ENCODE data around the gene SRP54. TPM values are rescaled to one million over a fixed set of nuclear protein-coding genes. Genes with fewer than 3 reads are reported as not detected.
"Not testable (repeated sequence)": the region's sequence is repeated elsewhere in the genome, so short reads cannot be mapped to it uniquely, and the experiment has no call there.

SRP54 gene
- polyA plus RNA-seq, 1 donor = 62.5 TPM

DNA sequence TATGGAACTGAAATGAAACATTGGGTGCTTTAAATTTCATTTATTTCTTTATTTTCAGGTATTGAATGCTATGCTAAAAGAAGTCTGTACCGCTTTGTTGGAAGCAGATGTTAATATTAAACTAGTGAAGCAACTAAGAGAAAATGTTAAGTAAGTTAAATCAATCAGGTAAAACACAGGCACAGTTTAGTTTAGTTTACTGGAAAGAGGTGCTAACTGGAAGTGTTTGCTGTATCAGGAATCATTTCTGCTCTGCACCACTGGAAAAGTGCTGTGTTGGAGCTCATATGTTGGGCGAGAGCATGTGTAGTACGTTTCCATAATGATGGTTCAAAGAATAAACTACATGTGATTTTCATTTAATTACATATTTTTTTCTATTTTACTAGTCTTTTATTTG lies 16.7 kb downstream of the SRP54 start:
- WGBS (ENCODE audit: insufficient coverage, low lambda C conversion rate) = 96% methylated on average over 3 of the region's 3 CpGs
- DNase-seq = no peak
- H3K4me3 ChIP-seq (ENCODE audit: low read length) = no peak overlapping the region
- no peak overlapping the region for H3K27ac ChIP-seq (ENCODE audit: low read length)
- H3K36me3 ChIP-seq (ENCODE audit: control insufficient read depth, insufficient read depth, low read length) = peaks cover 26% of the 10 kb centered on the region
- no peaks in the 10 kb centered on the region for H3K27me3 ChIP-seq (ENCODE audit: control insufficient read depth, insufficient read depth, low read length)
- no peaks in the 10 kb centered on the region for H3K4me1 ChIP-seq (ENCODE audit: control insufficient read depth, insufficient read depth, low read length)
- H3K9me3 ChIP-seq (ENCODE audit: control insufficient read depth, low read depth, low read length) = no peaks in the 10 kb centered on the region

DNA sequence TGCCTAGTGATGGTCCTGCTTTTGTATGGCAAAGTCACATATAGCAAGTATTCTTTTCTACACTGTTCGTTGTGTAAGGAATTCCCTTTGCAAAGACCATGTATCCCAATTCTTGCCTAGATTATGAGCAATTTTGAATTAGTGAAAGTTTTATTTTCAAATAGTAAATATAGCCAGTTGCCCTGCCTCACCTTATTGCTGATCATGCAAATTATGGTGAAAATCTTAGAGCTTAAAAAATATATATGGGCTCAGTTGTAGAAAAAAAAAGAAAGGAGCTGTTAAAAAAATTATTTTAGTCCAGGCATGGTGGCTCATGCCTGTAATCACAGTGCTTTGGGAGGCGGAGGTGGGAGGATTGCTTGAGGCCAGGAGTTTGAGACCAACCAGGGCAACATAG lies 18.8 kb downstream of the SRP54 start:
- H3K9me3 ChIP-seq (ENCODE audit: control insufficient read depth, low read depth, low read length) = no peaks in the 10 kb centered on the region
- H3K4me1 ChIP-seq (ENCODE audit: control insufficient read depth, insufficient read depth, low read length) = no peaks in the 10 kb centered on the region
- peaks cover 34% of the 10 kb centered on the region for H3K36me3 ChIP-seq (ENCODE audit: control insufficient read depth, insufficient read depth, low read length)
- no CpG with 5 or more reads among the region's 2 CpGs for WGBS (ENCODE audit: insufficient coverage, low lambda C conversion rate)
- no peak overlapping the region for H3K4me3 ChIP-seq (ENCODE audit: low read length)
- no peaks in the 10 kb centered on the region for H3K27me3 ChIP-seq (ENCODE audit: control insufficient read depth, insufficient read depth, low read length)
- no peak overlapping the region for H3K27ac ChIP-seq (ENCODE audit: low read length)
- DNase-seq = no peak

DNA sequence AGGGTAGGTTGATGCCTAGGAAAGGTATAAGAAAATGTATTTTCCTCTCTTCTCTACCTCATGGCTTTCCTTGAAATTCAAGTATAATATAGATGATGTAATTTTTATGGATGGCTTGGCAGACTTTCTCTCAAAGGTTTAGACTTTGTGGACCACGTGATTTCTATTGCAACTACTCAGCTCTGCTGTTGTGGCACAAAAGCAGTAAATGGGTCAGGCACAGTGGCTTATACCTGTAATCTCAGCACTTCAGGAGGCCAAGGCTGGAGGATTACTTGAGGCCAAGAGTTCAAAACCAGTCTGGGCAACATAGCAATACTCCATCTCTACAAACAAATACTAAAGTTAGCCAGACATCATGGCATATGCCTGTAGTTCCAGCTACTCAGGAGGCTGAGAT lies 22.0 kb downstream of the SRP54 start:
- H3K36me3 ChIP-seq (ENCODE audit: control insufficient read depth, insufficient read depth, low read length) = peaks cover 41% of the 10 kb centered on the region
- DNase-seq = peak in 1 of 2 donors; percentile 7
- no CpG with 5 or more reads among the region's 1 CpG for WGBS (ENCODE audit: insufficient coverage, low lambda C conversion rate)
- H3K4me3 ChIP-seq (ENCODE audit: low read length) = no peak overlapping the region
- H3K4me1 ChIP-seq (ENCODE audit: control insufficient read depth, insufficient read depth, low read length) = no peaks in the 10 kb centered on the region
- H3K27ac ChIP-seq (ENCODE audit: low read length) = no peak overlapping the region
- no peaks in the 10 kb centered on the region for H3K27me3 ChIP-seq (ENCODE audit: control insufficient read depth, insufficient read depth, low read length)
- no peaks in the 10 kb centered on the region for H3K9me3 ChIP-seq (ENCODE audit: control insufficient read depth, low read depth, low read length)

DNA sequence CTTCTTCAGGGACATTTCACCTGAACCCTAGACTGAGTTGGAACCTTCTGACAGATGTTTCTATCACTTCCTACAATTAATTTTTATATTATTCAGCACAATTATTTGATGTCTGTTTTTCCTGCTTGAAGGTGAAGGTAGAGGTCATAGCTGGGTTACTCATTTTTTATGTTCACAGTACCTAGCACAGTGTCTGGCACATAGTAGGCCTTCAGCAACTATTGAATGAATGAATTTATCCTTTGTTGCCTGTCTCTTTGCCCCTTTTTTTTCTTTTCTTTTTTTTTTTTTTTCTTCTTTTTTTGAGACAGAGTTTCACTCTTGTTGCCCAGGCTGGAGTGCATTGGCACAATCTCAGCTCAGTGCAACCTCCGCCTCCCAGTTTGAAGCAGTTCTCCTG lies 33.8 kb downstream of the SRP54 start:
- Histone ChIP-seq H3K27ac (ENCODE audit: low read length) (no peak overlapping the region), H3K4me1 (ENCODE audit: control insufficient read depth, insufficient read depth, low read length) (no peaks in the 10 kb centered on the region), H3K27me3 (ENCODE audit: control insufficient read depth, insufficient read depth, low read length) (no peaks in the 10 kb centered on the region), H3K4me3 (ENCODE audit: low read length) (no peak overlapping the region), H3K36me3 (ENCODE audit: control insufficient read depth, insufficient read depth, low read length) (peaks cover 55% of the 10 kb centered on the region), H3K9me3 (ENCODE audit: control insufficient read depth, low read depth, low read length) (no peaks in the 10 kb centered on the region)
- DNase-seq = no peak
- no CpG with 5 or more reads among the region's 1 CpG for WGBS (ENCODE audit: insufficient coverage, low lambda C conversion rate)

DNA sequence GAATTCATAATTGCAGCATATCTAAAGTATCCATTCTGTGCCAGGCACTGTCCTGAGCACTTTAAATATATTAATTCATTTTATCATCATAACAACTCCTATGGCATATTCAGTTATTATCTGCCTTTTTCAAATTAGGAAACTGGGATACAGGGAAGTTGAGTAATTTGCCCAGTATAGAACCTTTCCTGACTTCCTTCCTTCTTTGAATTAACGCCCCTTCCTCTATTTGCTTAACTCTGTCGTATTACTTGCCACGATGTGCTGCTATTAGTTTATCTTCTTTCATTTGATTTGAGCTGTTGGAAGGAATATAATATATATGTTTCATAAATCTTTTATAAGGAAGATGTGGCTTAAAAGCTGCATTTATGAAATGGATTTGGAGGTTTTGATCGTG lies 37.9 kb downstream of the SRP54 start:
- no peaks in the 10 kb centered on the region for H3K4me1 ChIP-seq (ENCODE audit: control insufficient read depth, insufficient read depth, low read length)
- no peaks in the 10 kb centered on the region for H3K27me3 ChIP-seq (ENCODE audit: control insufficient read depth, insufficient read depth, low read length)
- H3K4me3 ChIP-seq (ENCODE audit: low read length) = no peak overlapping the region
- H3K27ac ChIP-seq (ENCODE audit: low read length) = no peak overlapping the region
- H3K9me3 ChIP-seq (ENCODE audit: control insufficient read depth, low read depth, low read length) = no peaks in the 10 kb centered on the region
- WGBS (ENCODE audit: insufficient coverage, low lambda C conversion rate) = 83% methylated on average over 4 of the region's 4 CpGs
- no peak for DNase-seq
- H3K36me3 ChIP-seq (ENCODE audit: control insufficient read depth, insufficient read depth, low read length) = peaks cover 54% of the 10 kb centered on the region

DNA sequence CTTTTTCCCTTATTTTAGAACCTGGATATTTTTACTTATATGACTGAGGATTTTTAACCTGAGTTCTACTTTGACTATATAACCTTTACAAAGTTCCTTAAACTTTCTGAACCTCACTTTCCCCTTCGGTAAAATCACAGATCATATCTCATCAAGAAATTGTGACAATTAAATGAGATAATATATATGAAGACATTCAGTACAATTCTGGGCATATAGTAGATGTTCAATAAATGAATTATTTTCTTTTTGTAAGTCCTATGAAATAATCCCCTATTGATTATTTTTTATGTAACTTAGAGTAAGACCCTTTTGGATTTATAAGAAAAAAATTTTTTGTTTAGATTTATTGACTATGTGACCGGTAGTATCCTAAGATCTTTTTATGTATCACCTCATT lies 45.6 kb downstream of the SRP54 start:
- no peak for DNase-seq
- whole genome bisulfite sequencing (ENCODE audit: insufficient coverage, low lambda C conversion rate) = 100% methylated on average over 1 of the region's 2 CpGs
- Histone ChIP-seq H3K27me3 (ENCODE audit: control insufficient read depth, insufficient read depth, low read length) (no peaks in the 10 kb centered on the region), H3K27ac (ENCODE audit: low read length) (no peak overlapping the region), H3K9me3 (ENCODE audit: control insufficient read depth, low read depth, low read length) (no peaks in the 10 kb centered on the region), H3K4me1 (ENCODE audit: control insufficient read depth, insufficient read depth, low read length) (no peaks in the 10 kb centered on the region), H3K36me3 (ENCODE audit: control insufficient read depth, insufficient read depth, low read length) (peaks cover 39% of the 10 kb centered on the region), H3K4me3 (ENCODE audit: low read length) (no peak overlapping the region)

DNA sequence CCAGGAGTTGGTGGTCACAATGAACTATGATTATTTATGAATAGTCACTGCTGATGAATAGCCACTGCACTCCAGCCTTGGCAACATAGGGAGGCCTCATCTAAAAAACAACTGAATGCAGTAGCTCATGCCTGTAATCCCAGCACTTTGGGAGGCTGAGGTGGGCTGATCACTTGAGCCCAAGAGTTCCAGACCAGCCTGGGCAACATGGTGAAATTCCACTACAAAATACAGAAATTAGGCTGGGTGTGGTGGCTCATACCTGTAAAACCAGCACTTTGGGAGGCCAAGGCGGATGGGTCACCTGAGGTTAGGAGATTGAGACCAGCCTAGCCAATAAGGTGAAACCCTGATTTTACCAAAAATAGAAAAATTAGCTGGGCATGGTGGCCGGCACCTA lies 49.8 kb downstream of the SRP54 start:
- Histone ChIP-seq H3K4me3 (ENCODE audit: low read length) (no peak overlapping the region), H3K9me3 (ENCODE audit: control insufficient read depth, low read depth, low read length) (peaks cover 9% of the 10 kb centered on the region), H3K27ac (ENCODE audit: low read length) (no peak overlapping the region), H3K36me3 (ENCODE audit: control insufficient read depth, insufficient read depth, low read length) (peaks cover 22% of the 10 kb centered on the region), H3K4me1 (ENCODE audit: control insufficient read depth, insufficient read depth, low read length) (no peaks in the 10 kb centered on the region), H3K27me3 (ENCODE audit: control insufficient read depth, insufficient read depth, low read length) (no peaks in the 10 kb centered on the region)
- no CpG with 5 or more reads among the region's 2 CpGs for WGBS (ENCODE audit: insufficient coverage, low lambda C conversion rate)
- DNase-seq = no peak

DNA sequence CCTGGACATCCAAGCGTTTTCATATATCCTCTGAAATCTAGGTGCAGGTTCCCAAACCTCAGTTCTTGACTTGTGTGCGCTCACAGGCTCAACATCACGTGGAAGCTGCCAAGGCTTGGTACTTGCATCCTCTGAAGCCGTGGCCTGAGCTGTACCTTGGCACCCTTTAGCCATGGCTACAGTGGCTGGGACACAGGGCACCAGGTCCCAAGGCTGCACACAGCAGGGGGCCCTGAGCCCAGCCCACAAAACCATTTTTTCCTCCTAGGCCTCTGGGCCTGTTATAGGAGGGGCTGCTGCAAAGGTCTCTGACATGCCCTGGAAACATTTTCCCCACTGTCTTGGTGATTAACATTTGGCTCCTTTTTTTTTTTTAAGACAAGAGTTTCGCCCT lies 51.6 kb downstream of the SRP54 start:
- Histone ChIP-seq H3K27ac (ENCODE audit: low read length) (no peak overlapping the region), H3K4me1 (ENCODE audit: control insufficient read depth, insufficient read depth, low read length) (no peaks in the 10 kb centered on the region), H3K36me3 (ENCODE audit: control insufficient read depth, insufficient read depth, low read length) (peaks cover 11% of the 10 kb centered on the region), H3K9me3 (ENCODE audit: control insufficient read depth, low read depth, low read length) (peaks cover 9% of the 10 kb centered on the region), H3K4me3 (ENCODE audit: low read length) (no peak overlapping the region), H3K27me3 (ENCODE audit: control insufficient read depth, insufficient read depth, low read length) (no peaks in the 10 kb centered on the region)
- WGBS (ENCODE audit: insufficient coverage, low lambda C conversion rate) = no CpG with 5 or more reads among the region's 5 CpGs
- no peak for DNase-seq

DNA sequence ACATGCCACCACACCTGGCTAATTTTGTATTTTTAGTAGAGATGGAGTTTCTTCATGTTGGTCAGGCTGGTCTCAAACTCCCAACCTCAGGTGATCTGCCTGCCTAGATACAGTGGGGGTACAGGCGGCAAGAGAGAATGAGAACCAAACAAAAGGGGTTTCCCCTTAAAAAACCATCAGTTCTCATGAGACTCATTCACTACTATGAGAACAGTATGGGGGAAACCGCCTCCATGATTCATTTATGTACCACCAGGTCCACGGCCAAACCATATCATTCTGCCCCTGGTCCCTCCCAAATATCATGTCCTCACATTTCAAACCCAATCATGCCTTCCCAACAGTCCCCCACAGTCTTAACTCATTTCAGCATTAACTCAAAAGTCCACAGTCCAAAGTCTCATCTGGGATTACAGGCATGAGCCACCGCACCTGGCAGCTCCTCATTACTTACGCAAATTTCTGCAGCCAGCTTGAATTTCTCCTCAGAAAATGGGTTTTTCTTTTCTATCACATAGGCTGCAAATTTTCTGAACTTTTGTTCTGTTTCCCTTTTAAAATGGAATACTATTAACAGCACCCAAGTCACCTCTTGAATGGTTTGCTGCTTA lies 52.3 kb downstream of the SRP54 start:
- H3K27me3 ChIP-seq (ENCODE audit: control insufficient read depth, insufficient read depth, low read length); H3K4me1 ChIP-seq (ENCODE audit: control insufficient read depth, insufficient read depth, low read length); H3K36me3 ChIP-seq (ENCODE audit: control insufficient read depth, insufficient read depth, low read length); H3K4me3 ChIP-seq (ENCODE audit: low read length); H3K27ac ChIP-seq (ENCODE audit: low read length); H3K9me3 ChIP-seq (ENCODE audit: control insufficient read depth, low read depth, low read length): not testable (repeated sequence)
- WGBS (ENCODE audit: insufficient coverage, low lambda C conversion rate) = 56% methylated on average over 2 of the region's 5 CpGs
- DNase-seq = peak in 1 of 2 donors; percentile 50

DNA sequence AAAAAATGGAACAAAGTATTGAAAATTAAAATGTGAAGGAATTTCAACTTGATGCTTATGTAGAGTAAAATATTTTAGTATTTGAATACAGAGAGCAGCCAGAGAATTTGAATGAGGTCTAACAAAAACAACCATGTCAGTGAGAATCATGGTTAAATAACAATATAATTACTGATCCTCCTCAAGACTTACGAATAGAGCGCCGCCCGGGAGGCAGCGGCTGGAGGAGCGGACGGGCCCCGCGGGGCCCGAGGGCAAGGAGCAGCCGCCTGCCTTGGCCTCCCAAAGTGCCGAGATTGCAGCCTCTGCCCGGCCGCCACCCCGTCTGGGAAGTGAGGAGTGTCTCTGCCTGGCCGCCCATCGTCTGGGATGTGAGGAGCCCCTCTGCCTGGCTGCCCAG lies 55.5 kb downstream of the SRP54 start:
- not testable (repeated sequence) for H3K36me3 ChIP-seq (ENCODE audit: control insufficient read depth, insufficient read depth, low read length); DNase-seq; H3K9me3 ChIP-seq (ENCODE audit: control insufficient read depth, low read depth, low read length); H3K27ac ChIP-seq (ENCODE audit: low read length); H3K4me3 ChIP-seq (ENCODE audit: low read length); H3K27me3 ChIP-seq (ENCODE audit: control insufficient read depth, insufficient read depth, low read length); H3K4me1 ChIP-seq (ENCODE audit: control insufficient read depth, insufficient read depth, low read length)
- no CpG with 5 or more reads among the region's 17 CpGs for WGBS (ENCODE audit: insufficient coverage, low lambda C conversion rate)

DNA sequence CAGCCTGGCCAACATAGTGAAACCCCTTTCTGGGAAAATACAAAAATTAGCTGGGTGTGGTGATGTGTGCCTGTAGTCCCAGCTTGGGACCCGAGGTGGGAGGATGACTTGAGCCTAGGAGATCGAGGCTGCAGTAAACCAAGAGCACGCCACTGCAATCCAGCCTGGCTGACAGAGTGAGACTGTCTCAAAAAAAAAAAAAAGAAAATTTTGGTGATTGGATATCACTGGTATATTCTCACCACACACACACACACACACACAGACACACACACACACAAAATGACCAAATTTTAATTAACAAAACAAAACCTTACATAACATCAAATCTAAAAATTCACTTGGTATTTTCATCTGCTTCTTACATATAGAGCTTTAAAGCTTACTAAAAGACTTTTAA lies 59.8 kb downstream of the SRP54 start:
- H3K27ac ChIP-seq (ENCODE audit: low read length) = no peak overlapping the region
- WGBS (ENCODE audit: insufficient coverage, low lambda C conversion rate) = no CpG with 5 or more reads among the region's 3 CpGs
- H3K4me3 ChIP-seq (ENCODE audit: low read length) = no peak overlapping the region

More for the DNA sequence above, 59.8 kb downstream of the SRP54 start:
- no peak for DNase-seq
- H3K4me1 ChIP-seq (ENCODE audit: control insufficient read depth, insufficient read depth, low read length) = peaks cover 1% of the 10 kb centered on the region
- H3K9me3 ChIP-seq (ENCODE audit: control insufficient read depth, low read depth, low read length) = no peaks in the 10 kb centered on the region
- H3K36me3 ChIP-seq (ENCODE audit: control insufficient read depth, insufficient read depth, low read length) = no peaks in the 10 kb centered on the region
- no peaks in the 10 kb centered on the region for H3K27me3 ChIP-seq (ENCODE audit: control insufficient read depth, insufficient read depth, low read length)
